GM21367 (cell line): ENCODE data around the gene ADGRA3.

Experiments
- ATAC-seq: cut with Tn5 transposase; IDR thresholded peaks from one replicate; pipeline ENCODE4 v1.9.1; 2021; ENCODE audit not compliant: unreplicated experiment

The ADGRA3 gene

DNA sequence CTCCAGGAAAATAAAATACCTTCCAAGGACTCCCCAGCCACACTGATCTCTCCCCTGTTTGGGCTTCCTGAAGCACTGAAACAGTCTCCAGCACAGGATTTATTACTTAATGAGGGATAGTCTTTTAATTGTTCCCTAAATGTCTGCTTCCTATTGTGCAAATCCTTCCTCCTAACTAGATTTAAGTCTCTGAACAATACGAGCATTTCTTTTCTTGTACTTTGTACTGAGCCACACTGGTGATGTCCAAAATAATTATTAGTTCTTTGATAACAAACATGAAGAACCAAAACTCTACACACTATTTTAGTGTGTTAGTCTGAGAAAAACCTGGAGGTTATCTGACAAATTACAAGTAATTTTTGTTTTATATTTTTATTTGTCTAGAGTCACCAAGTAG, 5.1 kb downstream of the ADGRA3 start:
- no peak for ATAC-seq

DNA sequence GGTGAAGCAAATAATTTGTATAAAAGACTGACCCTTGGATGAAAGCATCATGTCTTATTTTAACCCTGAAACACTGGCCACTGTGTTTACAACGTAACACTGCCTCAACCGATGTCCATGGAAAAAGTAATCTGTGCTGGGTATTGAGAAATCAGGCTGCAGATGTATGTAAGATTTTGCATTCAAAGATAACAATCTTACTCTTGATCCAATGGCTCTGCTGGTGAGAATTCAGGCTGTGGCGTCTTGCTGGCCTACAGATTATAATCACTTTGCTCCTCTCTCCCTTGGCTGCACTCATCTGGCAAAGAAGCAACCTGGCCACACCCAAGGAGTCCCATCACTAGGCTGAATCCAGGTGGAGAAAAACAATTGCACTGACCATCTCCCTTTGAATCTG, 7.5 kb downstream of the ADGRA3 start:
- ATAC-seq = no peak

DNA sequence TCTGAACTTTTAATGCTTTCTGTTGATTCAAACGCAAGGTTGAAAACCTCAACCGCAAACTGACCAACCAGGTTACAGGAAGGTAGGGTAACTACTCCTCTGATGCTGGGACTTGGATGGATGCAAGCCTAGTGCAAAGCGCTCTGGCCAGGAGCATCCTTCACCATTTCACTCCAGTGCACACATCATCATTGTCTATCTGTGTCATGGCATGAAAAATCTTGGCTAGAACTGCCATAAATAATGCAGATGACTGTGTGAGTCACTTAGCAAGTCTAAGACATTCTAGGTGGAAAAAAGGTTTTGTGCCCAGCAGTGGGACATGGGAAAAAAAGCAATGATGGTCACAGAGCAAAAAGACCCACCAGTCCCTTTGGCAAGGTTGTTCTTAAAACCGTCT, 10.9 kb downstream of the ADGRA3 start:
- no peak for ATAC-seq

DNA sequence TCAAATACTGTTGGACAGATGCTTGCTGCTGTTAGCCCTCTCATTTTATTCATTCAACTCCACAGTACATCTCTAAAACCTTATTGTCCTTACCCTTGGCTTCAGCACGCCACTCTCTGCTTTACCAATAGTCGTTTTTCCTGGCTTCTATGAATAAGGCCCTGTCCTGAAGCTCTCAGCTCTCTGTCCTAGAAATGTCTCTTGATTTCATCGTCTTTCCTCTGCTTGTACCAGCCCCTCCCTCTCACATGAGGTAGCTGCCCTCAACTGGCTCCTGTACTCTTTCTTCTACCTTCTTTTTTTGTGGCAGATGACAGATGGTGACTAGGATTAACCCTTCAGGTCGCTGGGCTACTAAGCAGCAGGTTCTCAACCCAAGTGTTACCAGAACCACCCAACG, 11.4 kb downstream of the ADGRA3 start:
- ATAC-seq = no peak

DNA sequence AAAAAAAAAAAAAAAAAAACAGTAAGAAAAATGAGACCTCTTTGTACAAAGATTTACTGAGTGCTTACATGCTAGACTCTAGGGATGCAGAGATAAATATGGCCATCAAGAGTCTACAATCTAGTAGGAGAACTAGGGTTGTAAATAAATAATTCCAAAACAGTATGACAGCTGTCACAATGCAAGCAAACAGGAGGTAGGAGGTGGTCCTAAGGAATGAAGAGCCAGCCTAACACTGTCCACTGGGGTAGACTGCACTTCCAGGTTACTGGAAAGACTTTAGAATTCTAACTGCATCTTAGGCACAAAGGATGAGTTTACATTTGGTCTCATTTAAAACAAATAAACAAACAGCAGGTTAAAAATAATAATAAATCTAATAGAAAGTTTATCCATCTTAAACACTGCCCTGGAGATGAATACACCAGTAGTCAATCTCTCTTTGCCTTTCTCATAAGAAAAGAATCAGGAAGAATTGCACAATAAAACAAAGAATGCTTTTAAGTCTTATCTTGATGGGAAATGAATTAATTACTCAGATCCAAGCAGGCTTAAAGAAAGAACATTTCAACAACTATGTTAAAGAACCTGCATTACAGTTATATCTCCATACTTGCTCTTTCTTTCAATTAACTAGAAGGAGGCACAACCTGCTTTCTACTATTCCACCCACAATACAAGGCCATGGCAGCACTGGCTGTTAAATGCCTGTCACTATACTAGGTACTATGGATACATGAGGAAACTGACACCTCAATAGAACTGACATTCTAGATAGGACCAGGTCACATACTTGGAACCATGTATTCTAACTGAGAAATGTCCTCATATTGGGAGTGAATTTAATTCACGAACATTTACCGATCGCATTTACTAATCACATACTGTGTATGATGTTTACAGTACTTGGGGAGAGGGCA, 12.7 kb downstream of the ADGRA3 start:
- ATAC-seq = no peak

DNA sequence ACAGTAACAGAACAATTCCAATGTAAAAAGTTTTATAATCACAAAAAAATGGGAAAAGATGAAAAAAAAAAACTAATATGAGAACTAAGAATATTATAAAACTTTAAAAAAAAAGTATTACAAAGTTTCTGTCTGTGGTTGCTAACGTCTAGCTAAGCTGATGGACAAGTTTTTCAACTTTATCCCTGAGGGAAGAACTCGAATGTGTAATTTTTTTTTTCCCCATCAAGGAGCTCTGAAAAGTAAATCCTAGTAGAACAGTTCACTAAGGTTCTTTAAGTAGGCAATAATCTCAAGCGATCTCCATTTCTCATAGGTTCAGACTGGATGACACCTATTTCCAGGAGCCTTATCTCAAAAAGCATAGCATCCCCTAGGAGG, 14.2 kb downstream of the ADGRA3 start:
- ATAC-seq = no peak

DNA sequence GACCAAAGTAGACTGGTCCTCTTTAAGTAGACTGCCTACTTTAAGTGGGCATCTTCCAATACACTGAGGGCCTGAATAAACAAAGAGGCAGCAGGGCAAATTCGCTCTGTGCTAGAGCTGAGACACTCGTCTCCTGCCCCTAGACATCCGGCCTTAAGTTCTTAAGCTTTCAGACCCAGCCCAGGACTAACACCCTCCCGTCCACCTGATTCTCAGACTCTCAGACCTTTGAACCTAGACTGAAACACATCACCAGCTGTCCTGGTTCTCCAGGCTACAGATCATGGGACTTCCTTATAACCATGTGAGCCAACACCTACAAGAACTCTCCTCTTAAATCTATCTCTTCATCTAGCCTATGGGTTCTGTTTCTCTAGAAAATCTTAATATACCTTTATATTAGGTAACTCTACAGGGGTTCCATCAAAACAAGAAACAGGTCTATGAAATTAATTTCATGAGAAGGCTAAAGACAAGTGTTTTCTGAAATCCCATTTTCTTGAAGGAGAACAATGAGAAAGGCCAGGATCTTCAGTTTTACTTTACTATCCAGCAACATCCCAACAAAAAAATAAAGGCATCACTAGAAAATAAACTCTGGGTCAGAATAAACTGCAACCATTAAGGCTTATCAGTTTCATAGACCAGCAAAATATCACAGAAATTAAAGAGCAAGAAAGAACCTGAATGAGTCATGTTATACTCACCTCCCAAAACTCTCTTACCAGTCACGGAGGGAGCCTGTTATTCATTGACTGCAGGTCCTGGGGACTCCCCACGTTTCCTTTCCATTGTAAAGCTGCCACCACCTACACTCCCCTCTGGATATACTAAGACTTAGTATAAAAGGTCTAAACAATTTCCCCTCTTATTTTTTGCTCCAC, 14.8 kb downstream of the ADGRA3 start:
- no peak for ATAC-seq

DNA sequence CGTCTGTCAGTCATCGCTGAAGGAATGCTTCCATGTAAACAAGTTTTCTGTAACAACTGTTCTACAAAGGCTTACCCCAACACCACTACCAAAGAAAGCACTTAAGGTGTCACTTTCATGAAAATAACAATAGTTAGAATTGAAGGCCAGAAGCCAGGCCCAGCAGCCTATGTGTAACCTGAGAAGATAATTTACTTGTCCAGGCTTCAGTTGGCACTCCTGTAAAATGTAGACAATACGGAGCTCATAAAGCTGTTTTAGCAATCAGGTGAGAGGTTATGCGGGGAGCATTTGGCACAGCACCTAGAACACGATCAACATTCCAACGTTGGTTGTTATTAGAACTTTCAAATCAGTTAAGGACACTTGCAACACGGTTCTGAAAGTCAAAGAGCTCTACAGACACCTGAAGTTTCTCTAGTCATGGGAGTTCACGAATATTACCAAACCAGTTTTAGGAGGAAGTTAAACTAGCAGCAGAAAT, 15.7 kb downstream of the ADGRA3 start:
- no peak for ATAC-seq

DNA sequence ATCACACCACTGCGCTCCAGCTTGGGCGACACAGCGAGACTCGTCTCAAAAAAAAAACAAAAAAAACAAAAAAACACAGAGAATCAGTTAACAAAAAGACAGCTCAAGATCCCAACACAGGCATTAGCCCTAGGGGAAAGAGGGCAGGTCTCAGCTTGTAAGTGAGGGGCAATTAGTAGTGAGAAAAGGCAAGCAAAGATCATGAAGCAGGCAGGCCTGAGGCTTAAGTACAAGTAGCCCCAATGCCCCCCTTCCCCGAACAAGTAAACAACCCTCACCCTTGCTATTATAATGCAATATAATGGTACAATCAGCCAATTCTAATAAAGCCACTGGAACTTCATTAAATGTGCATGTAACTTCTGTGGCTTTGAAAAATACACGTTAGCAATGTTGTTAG, 17.0 kb downstream of the ADGRA3 start:
- ATAC-seq = no peak

DNA sequence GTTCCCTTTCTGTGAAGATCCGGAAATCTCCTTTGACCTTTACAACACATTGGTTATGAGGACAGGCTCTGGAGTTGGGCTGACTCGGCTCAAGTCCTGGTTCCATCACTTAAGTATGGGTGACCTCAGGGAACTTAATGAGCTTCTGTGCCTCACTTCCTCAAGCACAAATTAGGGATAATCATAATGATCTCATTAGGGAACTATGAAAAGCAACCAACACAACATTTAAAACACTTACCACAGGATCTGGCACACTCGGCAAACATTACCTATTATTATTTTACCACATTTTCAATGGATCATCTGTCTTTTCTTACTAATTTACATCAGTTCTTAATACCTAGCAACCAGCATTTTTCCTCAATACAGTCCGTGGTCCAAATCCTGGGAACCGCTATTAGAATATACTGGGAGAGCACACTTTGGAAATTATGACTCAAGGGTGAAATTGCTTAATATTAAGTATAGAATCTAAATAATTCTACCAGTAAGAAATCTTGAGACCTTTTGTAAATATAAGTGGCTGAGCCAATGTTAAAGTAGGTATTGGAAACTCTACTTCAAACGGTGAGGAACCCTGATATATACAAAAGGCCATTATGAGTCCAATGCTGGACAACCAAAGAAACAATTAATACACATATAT, 19.6 kb downstream of the ADGRA3 start:
- no peak for ATAC-seq

DNA sequence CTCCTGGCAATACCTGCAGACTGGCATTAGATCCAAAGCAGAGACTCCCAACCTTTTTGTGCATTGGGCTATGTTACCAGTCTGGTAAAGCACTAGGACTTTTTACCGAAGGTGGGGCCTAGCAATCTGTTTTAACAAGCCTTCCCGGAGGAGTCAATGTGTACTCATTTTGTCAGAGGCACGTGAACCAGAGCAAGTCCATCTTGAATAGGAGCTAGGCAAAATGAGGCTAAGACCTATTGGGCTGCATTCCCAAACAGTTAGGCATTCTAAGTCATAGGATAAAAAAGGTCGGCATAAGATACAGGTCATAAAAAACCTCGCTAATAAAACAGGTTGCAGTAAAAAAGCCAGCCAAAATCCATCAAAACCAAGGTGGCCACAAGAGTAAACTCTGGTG, 22.3 kb downstream of the ADGRA3 start:
- ATAC-seq = no peak

DNA sequence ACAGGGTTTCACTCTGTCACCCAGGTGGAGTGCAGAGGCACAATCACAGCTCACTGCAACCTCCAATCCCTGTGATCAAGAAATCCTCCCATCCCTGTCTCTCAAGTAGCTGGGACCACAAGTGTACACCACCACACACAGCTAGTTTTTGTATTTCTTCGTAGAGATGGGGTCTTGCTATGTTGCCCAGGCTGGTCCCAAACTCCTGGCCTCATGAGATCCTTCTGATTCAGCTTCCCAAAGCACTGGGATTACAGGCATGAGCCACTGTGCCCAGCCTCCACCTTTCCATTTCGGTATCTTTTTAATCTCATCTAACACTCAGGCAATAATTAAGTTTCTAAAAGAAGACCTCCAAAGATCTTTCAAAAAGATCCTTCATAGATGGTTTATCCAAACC, 22.9 kb downstream of the ADGRA3 start:
- no peak for ATAC-seq

DNA sequence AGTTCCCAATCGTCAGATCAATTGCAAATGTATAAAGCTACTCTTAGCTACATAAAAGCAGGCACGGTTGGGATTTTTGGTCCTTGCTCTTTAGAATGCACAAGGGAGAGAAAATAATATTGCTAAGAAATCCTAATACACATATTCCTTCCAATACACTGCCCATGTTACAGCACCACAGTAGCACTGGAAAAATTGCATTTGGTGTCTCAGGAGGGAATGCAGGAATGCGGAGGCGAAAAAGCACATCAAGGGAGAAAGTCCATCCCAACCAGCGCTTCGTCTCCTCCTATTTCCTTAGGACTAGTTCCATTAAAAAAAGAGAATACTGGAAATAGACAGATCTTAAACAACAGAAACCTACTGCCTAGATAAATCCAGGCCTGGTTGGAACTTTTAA, 23.9 kb downstream of the ADGRA3 start:
- no peak for ATAC-seq

DNA sequence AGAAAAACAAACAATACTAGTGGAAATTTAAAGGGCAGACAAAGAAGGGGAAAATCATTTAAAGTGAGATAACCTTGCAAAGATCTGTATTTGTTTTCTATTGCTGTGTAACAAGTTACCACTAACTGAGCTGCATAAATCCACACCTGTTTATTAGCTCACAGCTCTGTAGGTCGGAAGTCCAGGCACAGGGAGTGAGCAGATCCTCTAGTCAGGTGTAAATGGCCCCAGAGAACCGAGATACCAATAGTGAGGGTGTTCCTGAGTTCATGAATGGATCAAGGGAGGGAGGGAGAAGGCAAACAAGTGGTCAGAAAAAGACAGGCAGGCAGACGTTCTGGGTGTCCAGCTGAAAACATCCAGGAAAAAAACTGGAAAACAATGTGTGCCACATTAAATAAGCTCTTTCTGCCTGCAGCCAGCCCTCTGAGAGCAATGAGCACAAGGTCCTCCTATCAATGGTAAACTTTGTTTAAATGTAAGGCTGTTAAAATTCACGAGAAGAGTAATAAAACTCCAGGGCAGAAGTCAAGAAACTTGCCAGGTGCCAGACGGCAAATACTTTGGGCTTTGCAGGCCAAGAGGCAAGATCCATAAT, 25.0 kb downstream of the ADGRA3 start:
- no peak for ATAC-seq

DNA sequence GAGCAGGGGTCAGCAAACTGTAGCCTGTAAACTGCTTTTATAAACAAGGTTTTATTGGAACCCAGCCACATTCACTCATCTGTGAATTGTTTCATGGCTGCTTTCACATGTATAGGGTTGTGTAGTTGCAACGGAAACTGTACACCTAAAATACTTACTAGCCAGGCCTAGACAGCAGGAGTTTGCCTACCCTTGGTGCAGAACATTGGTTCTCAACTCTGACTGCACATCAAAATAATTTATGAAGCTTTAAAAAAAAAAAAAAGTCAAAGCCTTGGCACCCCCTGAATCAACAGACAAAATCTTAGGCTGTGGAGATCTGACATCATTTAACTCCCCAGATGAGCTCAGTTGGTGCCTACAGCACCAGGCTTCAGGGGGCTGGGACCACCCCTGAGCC, 27.8 kb downstream of the ADGRA3 start:
- ATAC-seq = no peak

DNA sequence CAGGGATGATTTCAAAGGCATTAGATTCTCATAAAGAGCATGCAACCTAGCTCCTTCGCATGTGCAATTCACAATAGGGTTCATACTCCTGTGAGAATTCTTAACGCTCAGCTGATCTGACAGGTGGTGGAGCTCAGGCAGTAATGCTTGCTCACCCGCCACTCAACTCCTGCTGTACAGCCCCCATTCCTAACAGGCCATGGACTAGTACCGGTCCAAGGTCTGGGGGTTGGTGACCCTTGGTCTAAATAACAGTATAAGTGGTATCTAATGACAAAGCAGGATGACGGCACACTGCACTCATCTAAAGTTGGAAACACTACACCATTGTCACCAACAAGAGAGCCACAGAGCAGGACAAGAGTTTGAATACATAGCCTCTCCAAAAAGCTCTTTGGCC, 28.5 kb downstream of the ADGRA3 start:
- ATAC-seq = no peak

DNA sequence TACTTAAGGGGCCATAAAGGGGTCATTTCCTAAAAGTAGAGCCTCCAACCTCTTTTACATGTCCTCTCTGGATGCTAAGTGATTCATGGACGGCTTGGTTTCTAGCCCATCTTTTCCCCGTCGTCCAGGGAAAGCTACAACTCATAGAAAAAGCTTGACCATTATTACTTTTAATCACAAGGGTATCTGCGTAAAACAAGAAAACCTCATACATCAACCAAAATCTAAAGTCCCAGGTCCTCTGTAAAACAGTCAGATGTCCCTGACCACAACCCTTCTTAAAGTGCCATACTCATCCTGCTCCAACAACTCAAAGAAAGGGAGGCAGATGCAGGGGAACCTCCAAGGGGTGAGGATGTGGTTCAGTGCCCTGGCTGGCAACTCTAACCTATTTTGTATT, 29.6 kb downstream of the ADGRA3 start:
- no peak for ATAC-seq

DNA sequence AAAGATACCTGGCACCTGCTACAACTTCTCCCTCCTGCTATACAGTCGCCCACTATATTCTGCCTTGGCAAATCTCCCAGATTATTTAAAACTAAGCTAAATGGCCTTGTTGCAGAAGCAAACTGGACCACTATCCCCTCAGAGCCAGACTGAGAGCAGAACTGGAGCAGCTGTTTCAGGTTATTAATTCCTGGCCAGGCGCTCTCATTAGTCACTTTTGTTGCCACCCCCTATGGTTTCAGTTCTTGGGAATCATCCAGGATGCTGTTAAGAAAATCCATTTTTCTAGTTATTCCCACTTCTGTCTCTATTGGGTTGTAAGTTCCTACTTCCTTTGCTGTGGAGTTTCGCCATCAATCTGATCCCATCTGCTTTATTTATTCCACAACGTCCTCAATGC, 30.1 kb downstream of the ADGRA3 start:
- no peak for ATAC-seq

DNA sequence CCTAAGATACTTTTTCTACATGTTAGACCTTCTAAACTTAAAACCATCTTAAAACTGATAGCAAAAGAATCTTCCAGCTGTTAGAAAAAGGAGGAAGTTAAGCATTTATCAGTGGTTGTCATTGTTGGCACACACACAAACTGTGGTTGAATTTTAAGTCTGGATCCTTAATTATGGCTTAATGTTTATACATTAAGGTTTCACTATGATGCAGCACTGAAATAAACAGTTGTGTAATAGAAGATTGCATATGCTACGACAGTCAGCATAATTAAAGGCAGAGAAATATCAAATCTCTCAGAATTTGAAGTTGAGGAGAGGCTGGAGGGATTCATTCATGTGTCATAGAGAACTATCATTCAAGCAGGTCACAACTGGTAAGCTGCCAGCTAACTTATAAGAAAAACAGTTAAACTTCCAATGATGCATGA, 32.3 kb downstream of the ADGRA3 start:
- ATAC-seq = no peak

DNA sequence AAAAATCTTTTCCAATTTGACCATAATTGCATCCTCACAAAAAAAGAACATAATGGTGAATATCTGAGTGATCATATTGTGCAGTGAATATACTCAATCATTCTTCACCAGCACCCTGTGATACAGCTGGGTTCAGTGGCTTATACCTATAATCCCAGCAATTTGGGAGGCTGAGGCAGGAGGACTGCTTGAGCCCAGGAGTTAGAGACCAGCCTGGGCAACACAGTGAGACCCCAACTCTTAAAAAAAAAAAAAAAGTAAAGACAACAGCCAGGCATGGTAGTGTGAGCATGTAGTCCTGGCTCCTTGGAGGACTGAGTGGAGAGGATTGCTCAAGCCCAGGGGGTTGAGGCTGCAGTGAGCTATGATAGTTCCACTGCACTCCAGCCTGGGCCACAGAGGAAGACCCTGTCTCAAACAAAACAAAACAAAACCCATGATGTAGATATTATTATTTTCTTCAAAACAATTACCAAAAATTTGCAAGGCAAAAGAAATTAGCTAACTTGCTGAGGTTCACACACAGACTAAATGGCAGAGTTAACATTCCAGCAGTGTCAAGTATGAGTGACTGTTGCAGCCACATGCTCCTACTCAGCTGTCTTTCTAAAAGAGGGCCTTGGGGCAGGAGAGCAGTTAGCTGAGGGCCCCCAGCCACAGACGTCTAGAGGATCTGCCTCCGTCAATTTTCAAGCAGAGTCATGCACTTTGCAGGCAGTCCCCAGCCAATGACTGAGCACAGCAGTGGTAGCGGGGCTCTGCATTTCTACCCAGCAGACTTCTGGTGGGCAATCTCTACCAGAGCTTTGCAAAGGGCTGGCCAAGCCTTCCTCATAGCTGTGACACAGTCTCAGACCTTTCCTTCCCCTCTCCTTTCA, 33.4 kb downstream of the ADGRA3 start:
- no peak for ATAC-seq
